HUES6 (cell line): Measurements from ENCODE around the gene POLR3GL.

ENCODE experiments used
- H3K27ac ChIP-seq: 2 replicates; pipeline ENCODE4 v1.7.0; 2013; ENCODE audit warnings: low read depth, mild to moderate bottlenecking, low read length, inconsistent platforms
- H3K27me3 ChIP-seq: 2 replicates; pipeline ENCODE4 v1.6.1; 2013; ENCODE audit warnings: low read length; ENCODE audit not compliant: control insufficient read depth, insufficient read depth
- H3K36me3 ChIP-seq: 2 replicates; pipeline ENCODE4 v1.6.1; 2013; ENCODE audit warnings: low read length; ENCODE audit not compliant: control insufficient read depth, insufficient read depth
- H3K4me1 ChIP-seq: 2 replicates; pipeline ENCODE4 v1.6.1; 2013; ENCODE audit warnings: low read length; ENCODE audit not compliant: control insufficient read depth, insufficient read depth
- H3K4me3 ChIP-seq: 2 replicates; pipeline ENCODE4 v1.5.1; 2013; ENCODE audit warnings: low read depth, low read length
- H3K9ac ChIP-seq: one replicate; pipeline ENCODE4 v1.6.1; 2013; ENCODE audit warnings: mild to moderate bottlenecking, low read length
- H3K9me3 ChIP-seq: 2 replicates; pipeline ENCODE4 v1.6.1; 2013; ENCODE audit warnings: low read depth, low read length; ENCODE audit not compliant: control insufficient read depth, insufficient read depth

Gene POLR3GL

DNA sequence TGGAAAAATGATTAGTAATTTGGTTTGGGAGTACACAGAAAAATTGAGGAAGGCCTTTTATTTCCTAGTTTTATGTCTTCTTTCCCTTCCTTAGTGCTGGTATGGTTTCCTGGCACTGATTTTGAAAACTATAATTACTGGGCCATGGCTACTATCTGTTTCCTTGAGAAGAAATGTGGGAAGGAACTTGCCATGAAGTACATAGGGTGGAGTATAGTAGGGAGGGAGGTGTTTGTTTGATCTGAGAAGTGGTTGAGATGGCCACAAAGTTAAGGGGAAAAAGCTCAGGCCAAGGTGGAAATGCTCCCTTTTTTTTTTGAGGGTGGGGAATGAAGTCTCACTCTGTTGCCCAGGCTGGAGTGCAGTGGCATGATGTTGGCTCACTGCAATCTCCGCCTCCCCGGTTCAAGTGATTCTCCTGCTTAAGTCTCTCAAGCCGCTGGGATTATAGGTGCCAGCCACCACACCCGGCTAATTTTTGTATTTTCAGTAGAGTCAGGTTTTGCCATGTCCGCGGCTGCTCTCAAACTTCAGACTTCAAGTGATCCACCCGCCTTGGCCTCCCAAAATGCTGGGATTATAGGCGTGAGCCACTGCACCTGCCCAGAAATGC is 45.7 kb downstream of the POLR3GL start:
- Histone ChIP-seq H3K9me3 (no peaks in the 10 kb centered on the region), H3K27me3 (no peaks in the 10 kb centered on the region), H3K9ac (no peak overlapping the region), H3K4me1 (0 out of 2 replicates have a peak, but pooled peaks cover 2% of the 10 kb centered on the region), H3K4me3 (no peak overlapping the region), H3K27ac (no peak overlapping the region), H3K36me3 (no peaks in the 10 kb centered on the region)

DNA sequence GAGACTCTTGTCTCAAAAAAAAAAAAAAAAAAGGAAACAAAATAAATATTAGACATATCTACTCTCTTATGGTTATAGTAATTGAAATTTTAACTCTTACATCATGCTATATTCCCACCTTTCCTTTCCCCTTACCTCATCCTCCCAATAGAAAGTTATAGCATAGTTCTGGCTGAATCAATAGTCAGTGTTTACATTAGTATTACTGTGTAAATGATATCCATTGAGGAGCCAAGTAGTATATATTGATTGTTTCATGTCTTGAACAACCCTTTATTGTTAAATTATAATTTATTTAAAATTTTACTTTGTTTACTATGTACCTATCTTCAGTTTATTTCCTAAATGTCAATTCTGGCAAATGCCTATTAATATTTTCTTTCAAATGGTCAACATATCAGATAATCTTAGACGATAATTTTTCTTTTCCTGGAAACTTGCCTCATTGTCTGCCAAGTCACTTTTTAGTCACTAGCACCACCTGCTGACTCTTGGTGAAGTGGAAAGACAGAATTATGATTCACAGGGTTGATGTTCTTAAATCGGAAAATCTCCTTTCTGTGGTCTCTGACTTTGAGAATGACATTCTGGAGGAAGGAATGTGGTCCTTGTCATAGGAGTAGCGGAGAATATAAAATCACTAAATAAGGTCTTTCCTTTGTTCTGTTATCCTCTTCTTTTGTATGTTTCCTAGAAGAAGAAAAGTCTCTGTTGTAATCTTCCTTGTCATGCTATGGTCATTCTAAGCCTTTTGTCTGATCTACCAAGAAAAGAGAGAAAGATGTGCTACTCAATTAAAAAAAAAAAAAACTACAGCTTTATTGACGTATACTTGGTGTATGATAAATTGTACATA is 48.4 kb downstream of the POLR3GL start:
- Histone ChIP-seq H3K4me1 (no peaks in the 10 kb centered on the region), H3K9me3 (no peaks in the 10 kb centered on the region), H3K27me3 (peaks cover 18% of the 10 kb centered on the region), H3K27ac (no peak overlapping the region), H3K9ac (no peak overlapping the region), H3K4me3 (no peak overlapping the region), H3K36me3 (no peaks in the 10 kb centered on the region)

GRCh38 chr1:146013559-146013922 is 49.1 kb downstream of the POLR3GL start:
- Histone ChIP-seq H3K9me3 (no peaks in the 10 kb centered on the region), H3K27me3 (peaks cover 24% of the 10 kb centered on the region), H3K4me1 (no peaks in the 10 kb centered on the region), H3K4me3 (no peak overlapping the region), H3K36me3 (no peaks in the 10 kb centered on the region), H3K9ac (no peak overlapping the region), H3K27ac (no peak overlapping the region)

- Histone ChIP-seq H3K4me3 (no peak overlapping the region), H3K9ac (no peak overlapping the region), H3K4me1 (peaks cover 16% of the 10 kb centered on the region), H3K9me3 (no peaks in the 10 kb centered on the region), H3K27ac (no peak overlapping the region), H3K27me3 (peaks cover 55% of the 10 kb centered on the region), H3K36me3 (no peaks in the 10 kb centered on the region)
These were observed 52.4 kb downstream of the POLR3GL start for GRCh38 chr1:146016891-146017290.

- H3K9ac ChIP-seq: no peak overlapping the region
- no peaks in the 10 kb centered on the region for H3K36me3 ChIP-seq
These were observed 55.0 kb downstream of the POLR3GL start for GRCh38 chr1:146019231-146020057.

GRCh38 chr1:146020058-146021049 is 55.9 kb downstream of the POLR3GL start:
- H3K4me1 ChIP-seq: peaks cover 16% of the 10 kb centered on the region
- no peak overlapping the region for H3K9ac ChIP-seq
- H3K27ac ChIP-seq: no peak overlapping the region
- no peaks in the 10 kb centered on the region for H3K9me3 ChIP-seq
- H3K27me3 ChIP-seq: peaks cover 55% of the 10 kb centered on the region
- no peaks in the 10 kb centered on the region for H3K36me3 ChIP-seq
- H3K4me3 ChIP-seq: 0 out of 2 replicates have a peak overlapping the region, but pooled peaks have one; percentile 51

More at GRCh38 chr1:146019231-146020057, 55.0 kb downstream of the POLR3GL start:
- peak overlapping the region; percentile 51 for H3K4me3 ChIP-seq
- no peak overlapping the region for H3K27ac ChIP-seq
- H3K4me1 ChIP-seq: peaks cover 16% of the 10 kb centered on the region
- no peaks in the 10 kb centered on the region for H3K9me3 ChIP-seq
- H3K27me3 ChIP-seq: peaks cover 55% of the 10 kb centered on the region

- Histone ChIP-seq H3K4me3 (no peak overlapping the region), H3K36me3 (no peaks in the 10 kb centered on the region), H3K4me1 (peaks cover 16% of the 10 kb centered on the region), H3K27ac (no peak overlapping the region), H3K9me3 (no peaks in the 10 kb centered on the region), H3K27me3 (peaks cover 52% of the 10 kb centered on the region), H3K9ac (no peak overlapping the region)
These were observed 56.6 kb downstream of the POLR3GL start for GRCh38 chr1:146021050-146021445.

- peaks cover 16% of the 10 kb centered on the region for H3K4me1 ChIP-seq
- H3K27me3 ChIP-seq: peaks cover 48% of the 10 kb centered on the region
- no peaks in the 10 kb centered on the region for H3K9me3 ChIP-seq
- H3K9ac ChIP-seq: no peak within 1 kb of the TSS
- no peaks in the 10 kb centered on the region for H3K36me3 ChIP-seq
- no peak within 1 kb of the TSS for H3K27ac ChIP-seq
- no peak within 1 kb of the TSS for H3K4me3 ChIP-seq
These were observed 57.3 kb downstream of the POLR3GL start, which contains the start of gene HJV for GRCh38 chr1:146021622-146022402. HJV (minus strand) TSS chr1:146021735; CDS start chr1:146020231, 1,504 bp downstream.

GRCh38 chr1:146022403-146023127 is 58.1 kb downstream of the POLR3GL start:
- Histone ChIP-seq H3K9ac (no peak overlapping the region), H3K27ac (no peak overlapping the region), H3K27me3 (peaks cover 41% of the 10 kb centered on the region), H3K4me3 (no peak overlapping the region), H3K4me1 (peaks cover 16% of the 10 kb centered on the region), H3K9me3 (no peaks in the 10 kb centered on the region), H3K36me3 (no peaks in the 10 kb centered on the region)
